Islet of Langerhans (tissue), 1 donor: ENCODE data around the gene NECTIN1.

Experiments
- FAIRE-seq: peaks from one replicate; lab custom pipeline; 2011; peaks lifted over from hg19 to GRCh38; lab: Jason Lieb, UNC

NECTIN1 gene

GRCh38 chr11:119730789-119731386, 1.9 kb upstream of the NECTIN1 start:
- no peak for FAIRE-seq

DNA sequence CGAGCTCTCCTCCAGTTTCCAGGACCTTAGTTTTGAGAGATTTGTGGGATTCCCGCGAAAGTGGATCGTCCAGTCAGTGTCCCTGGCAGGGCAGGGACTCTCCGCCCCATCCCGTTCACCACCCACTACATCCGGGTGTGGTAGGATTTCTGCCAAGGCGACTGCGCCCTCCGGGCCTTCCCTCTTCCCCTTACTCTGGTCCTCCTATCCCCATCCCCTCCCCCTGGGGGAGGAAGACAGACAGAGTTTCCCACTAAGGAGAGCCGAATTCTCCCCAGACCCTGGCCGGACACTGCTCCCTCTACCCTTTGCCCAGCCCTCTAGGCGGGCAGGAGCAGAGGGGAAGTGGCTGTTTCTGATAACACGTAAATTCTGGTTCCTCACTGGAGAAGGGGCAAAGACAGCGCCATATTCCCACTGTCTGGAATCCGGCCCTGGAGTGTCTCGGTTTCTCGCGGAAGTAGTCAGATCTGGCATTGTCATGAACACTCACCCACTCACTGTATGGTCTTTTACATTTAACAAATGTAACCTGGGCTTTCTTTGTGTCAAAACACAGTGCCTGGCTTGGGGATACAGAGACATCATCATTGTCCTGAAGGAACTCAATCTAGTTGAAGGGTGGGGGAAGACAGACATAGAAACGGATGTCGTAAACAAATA, 1.1 kb upstream of the NECTIN1 start:
- no peak for FAIRE-seq

DNA sequence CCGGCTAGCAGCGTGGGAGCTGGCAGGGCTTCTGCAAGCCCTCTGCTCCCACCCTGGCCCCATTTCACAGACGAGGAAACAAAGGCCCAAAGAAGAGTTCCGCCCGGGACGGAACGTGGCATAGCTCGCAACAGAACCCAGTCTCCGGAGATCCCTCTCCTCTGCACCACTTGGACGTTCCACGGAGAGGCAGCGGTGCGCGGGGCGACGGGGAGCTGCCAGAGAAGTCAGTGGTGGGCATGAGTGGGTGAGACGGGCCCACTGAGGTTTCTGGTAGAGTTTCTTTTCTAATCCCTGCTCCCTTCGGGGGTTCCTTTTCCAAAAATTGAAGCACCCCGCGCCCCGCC, 554 bp upstream of the NECTIN1 start:
- no peak for FAIRE-seq

- FAIRE-seq = no peak
Observed at GRCh38 chr11:119728211-119728626, 781 bp downstream of the NECTIN1 start.

GRCh38 chr11:119727523-119728151, 1.4 kb downstream of the NECTIN1 start:
- FAIRE-seq = no peak

- no peak for FAIRE-seq
Observed at GRCh38 chr11:119726585-119727522, 2.1 kb downstream of the NECTIN1 start.

DNA sequence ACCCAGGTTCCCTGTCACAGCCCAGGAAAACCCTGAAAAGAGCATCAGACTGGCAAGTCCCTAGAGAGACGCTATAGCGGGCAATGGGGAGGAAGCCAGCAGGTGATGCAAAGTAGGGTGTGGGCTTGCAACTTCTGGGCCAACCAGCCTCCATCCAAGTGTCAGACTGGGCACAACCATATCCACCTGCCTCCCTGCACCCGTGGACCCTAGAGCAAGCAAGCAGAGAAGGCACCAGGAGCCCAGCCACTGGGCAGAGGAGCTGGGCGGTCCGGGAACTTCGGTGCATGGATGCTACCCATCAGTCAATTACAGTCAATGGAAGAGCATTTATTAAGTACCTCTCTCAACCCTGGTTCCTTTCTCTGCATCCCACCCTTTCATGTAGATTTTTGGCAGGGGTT, 2.8 kb downstream of the NECTIN1 start:
- no peak for FAIRE-seq

GRCh38 chr11:119724956-119725355, 4.0 kb downstream of the NECTIN1 start:
- FAIRE-seq = no peak

GRCh38 chr11:119723952-119724325, 5.1 kb downstream of the NECTIN1 start:
- FAIRE-seq = no peak

DNA sequence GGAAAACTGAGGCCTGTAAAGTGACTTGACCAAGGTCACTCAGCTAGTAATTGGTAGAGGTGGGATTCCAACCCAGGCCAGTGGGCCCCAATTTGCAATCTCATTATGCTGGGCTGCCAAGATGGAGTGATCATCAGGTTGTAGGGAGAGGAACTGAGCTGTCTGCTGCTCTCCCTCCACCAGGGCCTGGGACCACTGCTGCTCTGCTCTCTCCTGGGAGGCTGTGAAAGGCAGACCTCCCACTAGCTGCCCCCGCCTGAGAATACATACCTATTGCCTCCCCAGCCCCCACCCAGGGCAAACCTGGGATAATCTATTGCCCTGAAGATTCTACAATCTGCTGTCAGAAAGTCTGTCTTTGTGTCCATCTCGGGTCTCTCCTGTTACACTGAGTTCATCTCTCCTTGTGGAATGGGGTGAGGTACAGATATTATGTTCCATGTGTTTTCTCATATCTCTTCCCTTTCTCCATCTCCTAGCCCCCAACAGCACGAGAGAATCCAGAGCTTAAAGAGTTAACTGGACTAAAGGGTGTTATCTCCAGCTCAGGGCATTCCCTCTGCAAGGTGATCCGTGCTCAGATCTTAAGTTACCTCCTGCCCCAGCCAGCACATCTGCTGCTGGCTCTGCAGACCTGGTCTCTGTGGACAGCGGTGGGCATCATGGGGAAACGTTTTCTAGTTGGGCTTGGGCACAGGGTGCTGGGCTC, 5.6 kb downstream of the NECTIN1 start:
- FAIRE-seq = no peak

DNA sequence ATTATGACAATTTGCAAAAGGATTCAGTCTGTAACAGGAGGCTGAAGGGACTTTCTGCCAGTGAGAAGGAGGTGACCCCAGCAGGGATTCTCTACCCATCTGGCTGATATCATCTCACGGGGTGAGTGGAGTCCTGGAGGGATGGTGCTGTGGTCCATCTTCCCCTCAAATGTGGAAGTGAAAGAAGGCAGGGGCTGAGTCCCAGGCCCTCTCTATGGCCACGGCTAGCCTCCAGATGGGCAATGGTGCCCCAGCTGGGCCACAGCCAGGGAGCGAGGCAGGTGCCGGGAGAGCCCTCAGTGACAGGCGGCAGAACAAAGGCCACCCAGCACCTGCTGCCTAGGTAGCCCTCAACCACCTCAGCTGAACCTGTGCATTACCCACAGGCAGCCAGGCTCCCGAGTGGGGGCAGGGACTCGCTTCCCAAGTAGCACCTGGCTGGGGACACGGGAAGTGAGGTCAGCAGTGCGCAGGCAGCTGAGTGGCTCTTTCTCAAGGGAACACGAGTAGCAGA, 6.7 kb downstream of the NECTIN1 start:
- FAIRE-seq = no peak

DNA sequence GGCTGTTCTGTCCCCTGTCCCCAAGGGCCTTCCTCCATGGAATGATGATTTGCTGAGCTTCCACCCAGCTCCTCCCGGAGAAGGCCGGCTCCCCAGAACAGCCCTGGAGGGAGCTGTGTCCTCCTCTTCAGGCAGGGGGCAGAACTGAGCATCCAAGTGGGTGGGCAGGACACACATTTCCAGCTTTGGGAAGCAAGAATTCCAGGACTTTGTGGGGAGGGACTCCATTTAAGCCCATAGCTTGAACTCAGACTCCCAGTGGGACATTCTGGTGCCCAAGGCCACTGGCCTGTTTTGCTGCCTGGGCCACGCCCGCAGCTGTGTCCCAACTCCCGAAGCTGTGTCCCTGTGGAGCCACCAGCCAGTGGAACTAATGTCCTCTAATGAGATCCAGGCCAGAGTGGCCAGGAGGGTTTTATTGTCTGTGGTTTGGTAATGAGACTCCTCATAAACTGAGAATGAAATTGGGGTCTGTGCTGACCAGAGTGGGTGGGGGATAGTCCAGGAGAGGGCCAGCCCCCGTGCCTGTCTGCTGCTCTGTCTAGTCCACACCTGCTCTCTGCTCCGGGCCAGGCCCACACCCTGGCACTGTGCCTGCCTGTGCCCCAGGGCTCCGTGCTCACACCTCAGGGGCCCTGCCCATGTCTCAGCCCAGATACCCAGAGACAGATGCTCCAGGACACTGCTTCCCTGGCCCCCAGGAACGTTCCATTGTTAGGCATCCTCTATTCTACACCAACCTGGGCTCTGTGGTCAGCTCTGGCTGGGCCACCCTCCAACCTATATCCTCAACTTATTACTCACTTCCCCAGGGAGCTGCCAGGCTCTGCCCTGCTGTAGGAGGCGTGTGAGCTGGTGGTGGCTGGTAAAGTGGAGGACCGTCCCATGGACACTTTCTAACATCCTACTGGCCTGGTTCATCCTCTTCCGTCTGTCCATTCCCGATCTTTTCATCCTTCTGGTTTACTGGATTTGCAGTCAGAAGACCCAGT, 7.6 kb downstream of the NECTIN1 start:
- FAIRE-seq = no peak

- no peak for FAIRE-seq
Observed at GRCh38 chr11:119720311-119720913, 8.6 kb downstream of the NECTIN1 start.

GRCh38 chr11:119717839-119718534, 11.0 kb downstream of the NECTIN1 start:
- FAIRE-seq = no peak

- no peak for FAIRE-seq
Observed at GRCh38 chr11:119716582-119717498, 12.2 kb downstream of the NECTIN1 start.

GRCh38 chr11:119714590-119714989, 14.4 kb downstream of the NECTIN1 start:
- no peak for FAIRE-seq

DNA sequence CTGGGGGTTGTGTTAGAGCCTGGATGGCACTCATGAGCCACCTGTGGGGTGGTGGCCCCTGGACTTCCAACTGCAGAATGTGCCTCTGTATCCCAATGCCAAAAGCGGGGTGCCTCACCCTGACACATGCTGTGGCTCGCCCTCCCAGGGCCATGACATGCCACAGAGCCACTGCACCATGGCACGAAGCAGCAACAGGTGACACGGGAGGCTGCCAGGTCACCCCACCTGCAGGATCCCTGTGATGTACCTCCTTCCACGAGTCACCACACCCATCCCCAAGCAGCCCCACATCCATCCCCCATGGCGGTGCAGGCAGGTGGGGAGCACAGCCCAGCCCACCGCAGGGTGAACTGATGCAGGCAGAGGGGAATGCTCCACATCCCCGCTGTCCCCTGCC, 14.8 kb downstream of the NECTIN1 start:
- FAIRE-seq = no peak

- no peak for FAIRE-seq
Observed at GRCh38 chr11:119713359-119714040, 15.5 kb downstream of the NECTIN1 start.
